Subcutaneous adipose tissue (tissue), 4 donors: Measurements from ENCODE around the gene RPL26. TPM values are rescaled to one million over a fixed set of nuclear protein-coding genes. Genes with fewer than 3 reads are reported as not detected.

Source experiments
- CTCF ChIP-seq: fragments of 450-650 bp; IDR thresholded peaks from one replicate; pipeline ENCODE4 v1.5.1; 2016; ENCODE audit warnings: low read depth, mild to moderate bottlenecking, control low read depth, antibody characterized with exemption, moderate library complexity
- total RNA-seq, 4 donors: library from RNA; depleted of rRNA; stranded (reverse); fragments of >200 nt; gene quantifications; one replicate each; pipeline ENCODE4 v1.1.0, GENCODE V29; 2016

The RPL26 gene
- total RNA-seq, 4 donors from 2014 or later, result 2,871 to 4,677 (median 3,762) TPM

DNA sequence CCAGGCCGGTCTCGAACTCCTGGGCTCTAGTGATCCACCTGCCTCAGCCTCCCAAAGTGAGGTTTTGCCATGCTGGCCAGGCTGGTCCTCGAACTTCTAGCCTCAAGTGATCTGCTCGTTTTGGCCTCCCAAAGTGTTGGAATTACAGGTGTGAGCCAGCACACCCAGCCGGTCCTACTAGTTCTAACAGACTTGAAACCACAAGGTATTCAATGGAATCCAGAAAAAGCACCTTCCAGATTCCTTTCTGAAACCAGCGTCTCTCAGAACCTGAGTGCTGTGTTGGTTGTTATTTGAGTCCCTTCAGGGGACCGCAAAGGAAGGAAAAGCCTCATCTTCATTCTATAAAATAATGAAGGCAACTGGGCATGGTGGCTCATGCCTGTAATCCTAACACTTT, 10.6 kb downstream of the RPL26 start:
- no peak for TF ChIP-seq CTCF

- no peak for TF ChIP-seq CTCF
These were observed 11.2 kb downstream of the RPL26 start for GRCh38 chr17:8371786-8372185.

DNA sequence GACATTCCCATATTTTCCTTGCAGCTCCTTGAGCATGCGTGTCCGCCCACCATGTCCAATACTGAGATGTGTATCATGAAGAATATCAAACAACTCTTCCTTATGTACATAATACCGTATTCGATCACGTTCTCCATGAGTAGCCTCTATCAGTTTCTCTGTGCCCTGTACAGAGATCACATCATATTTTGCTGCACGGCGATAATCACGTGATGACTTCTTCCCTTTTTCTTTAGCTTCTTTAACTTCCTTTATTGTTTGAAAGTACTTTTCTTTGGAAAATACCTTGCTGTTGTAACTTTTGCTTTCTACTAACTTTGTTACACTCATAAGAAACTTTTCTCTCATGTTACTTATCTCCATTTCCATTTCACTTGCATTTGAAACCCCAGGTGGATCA, 13.0 kb downstream of the RPL26 start:
- no peak for TF ChIP-seq CTCF

DNA sequence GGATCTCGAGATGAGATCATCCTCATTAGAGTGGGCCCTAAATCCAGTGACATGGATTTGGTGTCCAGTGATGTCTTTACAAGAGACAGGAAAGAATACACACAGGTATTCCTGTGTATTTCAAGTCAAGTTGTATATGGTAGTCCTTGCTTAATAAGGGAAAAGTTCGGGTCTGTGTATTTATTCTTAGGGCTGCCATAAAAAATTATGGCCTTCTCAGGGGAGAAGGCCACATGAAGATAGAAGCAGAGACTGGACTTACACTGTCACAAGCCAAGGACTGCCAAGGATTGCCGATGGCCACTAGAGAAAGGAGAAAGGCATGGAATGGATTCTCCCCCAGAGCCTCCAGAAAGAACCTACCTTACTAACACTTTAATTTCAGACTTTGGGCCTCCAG, 14.8 kb downstream of the RPL26 start:
- no peak for TF ChIP-seq CTCF

GRCh38 chr17:8366231-8366630, 16.8 kb downstream of the RPL26 start:
- TF ChIP-seq CTCF, result no peak

GRCh38 chr17:8365143-8365542, 17.9 kb downstream of the RPL26 start:
- no peak for TF ChIP-seq CTCF

DNA sequence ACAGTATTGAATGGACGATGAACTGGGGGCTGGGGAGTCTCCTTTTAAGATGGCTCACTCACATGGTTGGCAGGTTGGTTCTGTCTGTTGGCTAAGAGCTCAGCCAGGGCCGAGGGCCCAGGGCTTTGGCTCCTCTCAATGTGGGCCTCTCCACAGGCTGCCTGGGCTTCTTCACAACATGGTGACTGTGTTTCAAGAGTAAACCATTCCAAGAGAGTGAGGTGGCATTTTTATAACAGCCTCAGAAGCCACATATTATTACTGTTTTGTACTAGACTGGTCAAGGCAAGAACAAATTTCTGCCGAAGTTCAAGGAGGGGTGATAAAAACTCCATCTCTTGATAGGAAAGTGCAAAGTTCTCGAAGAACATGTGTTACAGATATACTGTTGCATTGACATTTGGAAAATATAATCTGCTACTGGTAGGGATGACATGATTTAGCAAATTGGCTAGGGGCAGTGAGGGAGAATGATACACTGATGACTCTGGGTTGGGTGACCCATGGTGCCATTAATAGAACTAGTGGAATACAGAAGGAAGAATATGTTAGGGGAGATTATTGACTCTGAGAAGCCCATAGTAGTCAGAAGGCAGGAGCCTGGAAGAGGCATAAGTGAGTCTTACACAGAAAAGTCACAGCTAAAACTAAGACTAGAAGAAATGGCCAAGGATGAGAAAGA, 20.2 kb downstream of the RPL26 start:
- TF ChIP-seq CTCF, result no peak
